GM18511 (cell line): ENCODE measurements around the gene TALDO1.

Experiments
- ATAC-seq: cut with Tn5 transposase; IDR thresholded peaks from one replicate; pipeline ENCODE4 v1.9.1; 2021; ENCODE audit warnings: mild to moderate bottlenecking, moderate library complexity; ENCODE audit not compliant: unreplicated experiment

TALDO1 gene

GRCh38 chr11:786235-787083 is 39.2 kb downstream of the TALDO1 start:
- no peak for ATAC-seq

- no peak for ATAC-seq
Observed at GRCh38 chr11:787084-787675, 39.9 kb downstream of the TALDO1 start.

GRCh38 chr11:788009-788640 is 40.9 kb downstream of the TALDO1 start:
- ATAC-seq = no peak

- ATAC-seq = no peak
Observed at GRCh38 chr11:788953-789940, 42.0 kb downstream of the TALDO1 start.

GRCh38 chr11:789943-790342 is 42.7 kb downstream of the TALDO1 start, which contains the start of gene CEND1:
CEND1 (minus strand) TSS chr11:790090; CDS start chr11:788576, 1,514 bp downstream.
- no peak for ATAC-seq

GRCh38 chr11:790721-791564 is 43.7 kb downstream of the TALDO1 start:
- ATAC-seq = no peak

GRCh38 chr11:791658-792534 is 44.6 kb downstream of the TALDO1 start:
- ATAC-seq = no peak

GRCh38 chr11:792535-792821 is 45.2 kb downstream of the TALDO1 start:
- no peak for ATAC-seq

- no peak for ATAC-seq
Observed at GRCh38 chr11:792873-793272, 45.6 kb downstream of the TALDO1 start.

GRCh38 chr11:793556-793955 is 46.3 kb downstream of the TALDO1 start:
- ATAC-seq = no peak

GRCh38 chr11:794013-794765 is 46.9 kb downstream of the TALDO1 start:
- no peak for ATAC-seq

- ATAC-seq = no peak
Observed at GRCh38 chr11:794766-795633, 47.7 kb downstream of the TALDO1 start.

- no peak for ATAC-seq
Observed at GRCh38 chr11:795634-796564, 48.6 kb downstream of the TALDO1 start.

- no peak for ATAC-seq
Observed at GRCh38 chr11:796565-797295, 49.5 kb downstream of the TALDO1 start.

GRCh38 chr11:797296-798092 is 50.2 kb downstream of the TALDO1 start:
- peak; percentile 56 for ATAC-seq
